ENCODE results near the gene TP53BP1.

DNA sequence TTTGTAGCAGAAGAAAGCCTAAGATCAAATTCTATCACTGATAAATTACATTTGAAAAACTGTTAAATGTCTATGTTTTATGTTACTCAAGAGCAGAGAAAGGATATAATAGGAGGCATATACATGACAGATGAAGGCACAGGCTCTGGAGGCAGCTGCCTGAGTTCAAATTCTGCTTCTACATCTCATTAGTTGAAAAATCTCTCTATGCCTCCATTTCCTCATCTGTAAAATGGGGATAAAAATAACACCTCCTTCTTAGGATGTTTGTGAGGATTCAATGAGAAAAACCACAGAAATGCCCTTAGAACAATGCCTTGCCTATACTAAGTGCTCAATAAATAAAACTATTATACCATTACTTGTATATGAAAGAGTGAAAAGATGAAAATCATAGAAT lies 21.0 kb downstream of the TP53BP1 start:
- TF ChIP-seq, protein P1, sequence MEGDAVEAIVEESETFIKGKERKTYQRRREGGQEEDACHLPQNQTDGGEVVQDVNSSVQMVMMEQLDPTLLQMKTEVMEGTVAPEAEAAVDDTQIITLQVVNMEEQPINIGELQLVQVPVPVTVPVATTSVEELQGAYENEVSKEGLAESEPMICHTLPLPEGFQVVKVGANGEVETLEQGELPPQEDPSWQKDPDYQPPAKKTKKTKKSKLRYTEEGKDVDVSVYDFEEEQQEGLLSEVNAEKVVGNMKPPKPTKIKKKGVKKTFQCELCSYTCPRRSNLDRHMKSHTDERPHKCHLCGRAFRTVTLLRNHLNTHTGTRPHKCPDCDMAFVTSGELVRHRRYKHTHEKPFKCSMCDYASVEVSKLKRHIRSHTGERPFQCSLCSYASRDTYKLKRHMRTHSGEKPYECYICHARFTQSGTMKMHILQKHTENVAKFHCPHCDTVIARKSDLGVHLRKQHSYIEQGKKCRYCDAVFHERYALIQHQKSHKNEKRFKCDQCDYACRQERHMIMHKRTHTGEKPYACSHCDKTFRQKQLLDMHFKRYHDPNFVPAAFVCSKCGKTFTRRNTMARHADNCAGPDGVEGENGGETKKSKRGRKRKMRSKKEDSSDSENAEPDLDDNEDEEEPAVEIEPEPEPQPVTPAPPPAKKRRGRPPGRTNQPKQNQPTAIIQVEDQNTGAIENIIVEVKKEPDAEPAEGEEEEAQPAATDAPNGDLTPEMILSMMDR (IDR thresholded peaks at IDR 0.05; ENCODE audit: low read depth, low read length, missing input control) = no peak
- TF ChIP-seq TAF1 (conservative IDR thresholded peaks at IDR 0.05) (no peak), YY1 (IDR thresholded peaks at IDR 0.05) (no peak), SP1 (IDR thresholded peaks at IDR 0.05) (no peak), FOXA1 (IDR thresholded peaks at IDR 0.05) (no peak), RAD21 (IDR thresholded peaks at IDR 0.05) (no peak), MAX (IDR thresholded peaks at IDR 0.05) (no peak), EGR1 (IDR thresholded peaks at IDR 0.05; ENCODE audit: low read depth in 2 of 2) (no peak), ATF3 (IDR thresholded peaks at IDR 0.05) (no peak), JUND (IDR thresholded peaks at IDR 0.05) (no peak), HNF4G (IDR thresholded peaks at IDR 0.05) (no peak)
- TF ChIP-seq, protein P2, sequence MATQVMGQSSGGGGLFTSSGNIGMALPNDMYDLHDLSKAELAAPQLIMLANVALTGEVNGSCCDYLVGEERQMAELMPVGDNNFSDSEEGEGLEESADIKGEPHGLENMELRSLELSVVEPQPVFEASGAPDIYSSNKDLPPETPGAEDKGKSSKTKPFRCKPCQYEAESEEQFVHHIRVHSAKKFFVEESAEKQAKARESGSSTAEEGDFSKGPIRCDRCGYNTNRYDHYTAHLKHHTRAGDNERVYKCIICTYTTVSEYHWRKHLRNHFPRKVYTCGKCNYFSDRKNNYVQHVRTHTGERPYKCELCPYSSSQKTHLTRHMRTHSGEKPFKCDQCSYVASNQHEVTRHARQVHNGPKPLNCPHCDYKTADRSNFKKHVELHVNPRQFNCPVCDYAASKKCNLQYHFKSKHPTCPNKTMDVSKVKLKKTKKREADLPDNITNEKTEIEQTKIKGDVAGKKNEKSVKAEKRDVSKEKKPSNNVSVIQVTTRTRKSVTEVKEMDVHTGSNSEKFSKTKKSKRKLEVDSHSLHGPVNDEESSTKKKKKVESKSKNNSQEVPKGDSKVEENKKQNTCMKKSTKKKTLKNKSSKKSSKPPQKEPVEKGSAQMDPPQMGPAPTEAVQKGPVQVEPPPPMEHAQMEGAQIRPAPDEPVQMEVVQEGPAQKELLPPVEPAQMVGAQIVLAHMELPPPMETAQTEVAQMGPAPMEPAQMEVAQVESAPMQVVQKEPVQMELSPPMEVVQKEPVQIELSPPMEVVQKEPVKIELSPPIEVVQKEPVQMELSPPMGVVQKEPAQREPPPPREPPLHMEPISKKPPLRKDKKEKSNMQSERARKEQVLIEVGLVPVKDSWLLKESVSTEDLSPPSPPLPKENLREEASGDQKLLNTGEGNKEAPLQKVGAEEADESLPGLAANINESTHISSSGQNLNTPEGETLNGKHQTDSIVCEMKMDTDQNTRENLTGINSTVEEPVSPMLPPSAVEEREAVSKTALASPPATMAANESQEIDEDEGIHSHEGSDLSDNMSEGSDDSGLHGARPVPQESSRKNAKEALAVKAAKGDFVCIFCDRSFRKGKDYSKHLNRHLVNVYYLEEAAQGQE (IDR thresholded peaks at IDR 0.05) = no peak
- TF ChIP-seq, protein P3, sequence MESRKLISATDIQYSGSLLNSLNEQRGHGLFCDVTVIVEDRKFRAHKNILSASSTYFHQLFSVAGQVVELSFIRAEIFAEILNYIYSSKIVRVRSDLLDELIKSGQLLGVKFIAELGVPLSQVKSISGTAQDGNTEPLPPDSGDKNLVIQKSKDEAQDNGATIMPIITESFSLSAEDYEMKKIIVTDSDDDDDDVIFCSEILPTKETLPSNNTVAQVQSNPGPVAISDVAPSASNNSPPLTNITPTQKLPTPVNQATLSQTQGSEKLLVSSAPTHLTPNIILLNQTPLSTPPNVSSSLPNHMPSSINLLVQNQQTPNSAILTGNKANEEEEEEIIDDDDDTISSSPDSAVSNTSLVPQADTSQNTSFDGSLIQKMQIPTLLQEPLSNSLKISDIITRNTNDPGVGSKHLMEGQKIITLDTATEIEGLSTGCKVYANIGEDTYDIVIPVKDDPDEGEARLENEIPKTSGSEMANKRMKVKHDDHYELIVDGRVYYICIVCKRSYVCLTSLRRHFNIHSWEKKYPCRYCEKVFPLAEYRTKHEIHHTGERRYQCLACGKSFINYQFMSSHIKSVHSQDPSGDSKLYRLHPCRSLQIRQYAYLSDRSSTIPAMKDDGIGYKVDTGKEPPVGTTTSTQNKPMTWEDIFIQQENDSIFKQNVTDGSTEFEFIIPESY (IDR thresholded peaks at IDR 0.05) = no peak
